ENCODE measurements around the gene EXT2.

Gene EXT2

GRCh38 chr11:44082645-44083044, 12.8 kb upstream of the EXT2 start:
- TF ChIP-seq SIN3A (IDR thresholded peaks at IDR 0.05; ENCODE audit: borderline replicate concordance, insufficient read depth, low read length) (no peak), REST (IDR thresholded peaks at IDR 0.05; ENCODE audit: insufficient read depth in 1 of 2, low read depth in 2 of 2, low read length in 2 of 2) (no peak), TAF1 (IDR thresholded peaks at IDR 0.05; ENCODE audit: borderline replicate concordance, insufficient read depth, low read length) (no peak), FOXP2 (optimal IDR thresholded peaks at IDR 0.05; ENCODE audit: borderline replicate concordance, extremely low read depth, extremely low read length, insufficient read depth) (no peak), POLR2AphosphoS5 (IDR thresholded peaks at IDR 0.05; ENCODE audit: low read depth, low read length) (no peak)

- no peak for TF ChIP-seq SIN3A (IDR thresholded peaks at IDR 0.05; ENCODE audit: borderline replicate concordance, insufficient read depth, low read length)
These were observed 12.0 kb upstream of the EXT2 start for GRCh38 chr11:44083433-44083832.

GRCh38 chr11:44083906-44084305, 11.6 kb upstream of the EXT2 start:
- TF ChIP-seq POLR2AphosphoS5 (IDR thresholded peaks at IDR 0.05; ENCODE audit: low read depth, low read length) (no peak), TAF1 (IDR thresholded peaks at IDR 0.05; ENCODE audit: borderline replicate concordance, insufficient read depth, low read length) (no peak), SIN3A (IDR thresholded peaks at IDR 0.05; ENCODE audit: borderline replicate concordance, insufficient read depth, low read length) (no peak), FOXP2 (optimal IDR thresholded peaks at IDR 0.05; ENCODE audit: borderline replicate concordance, extremely low read depth, extremely low read length, insufficient read depth) (no peak), REST (IDR thresholded peaks at IDR 0.05; ENCODE audit: insufficient read depth in 1 of 2, low read depth in 2 of 2, low read length in 2 of 2) (no peak)

GRCh38 chr11:44085330-44085729, 10.1 kb upstream of the EXT2 start:
- no peak for TF ChIP-seq TAF1 (IDR thresholded peaks at IDR 0.05; ENCODE audit: borderline replicate concordance, insufficient read depth, low read length)
- TF ChIP-seq POLR2AphosphoS5 (IDR thresholded peaks at IDR 0.05; ENCODE audit: low read depth, low read length) = no peak
- TF ChIP-seq REST (IDR thresholded peaks at IDR 0.05; ENCODE audit: insufficient read depth in 1 of 2, low read depth in 2 of 2, low read length in 2 of 2) = no peak
- no peak for TF ChIP-seq SIN3A (IDR thresholded peaks at IDR 0.05; ENCODE audit: borderline replicate concordance, insufficient read depth, low read length)

- no peak for TF ChIP-seq TAF1 (IDR thresholded peaks at IDR 0.05; ENCODE audit: borderline replicate concordance, insufficient read depth, low read length)
- TF ChIP-seq FOXP2 (optimal IDR thresholded peaks at IDR 0.05; ENCODE audit: borderline replicate concordance, extremely low read depth, extremely low read length, insufficient read depth) = no peak
- no peak for TF ChIP-seq REST (IDR thresholded peaks at IDR 0.05; ENCODE audit: insufficient read depth in 1 of 2, low read depth in 2 of 2, low read length in 2 of 2)
- no peak for TF ChIP-seq POLR2AphosphoS5 (IDR thresholded peaks at IDR 0.05; ENCODE audit: low read depth, low read length)
- no peak for TF ChIP-seq SIN3A (IDR thresholded peaks at IDR 0.05; ENCODE audit: borderline replicate concordance, insufficient read depth, low read length)
These were observed 7.1 kb upstream of the EXT2 start for GRCh38 chr11:44088377-44088776.
